GM12878 (cell line): Measurements from ENCODE around the gene RPL27A. TPM values are rescaled to one million over a fixed set of nuclear protein-coding genes. Genes with fewer than 3 reads are reported as not detected.

Experiments
- ATAC-seq: fragments of 200-7000 bp; cut with Tn5 transposase; 3 replicates; pipeline ENCODE4 v1.9.1; 2020; ENCODE audit warnings: mild to moderate bottlenecking, moderate library complexity
- BruUV-seq: library from RNA; stranded (reverse); fragments of 400-500 nt; replicated peaks from 2 replicates; lab custom pipeline; 2021; lab: Mats Ljungman, UMichigan
- CTCF ChIA-PET: fragments of 300-600 bp; sonication (Branson Sonifier 250); formaldehyde crosslinking; extraction: SDS; loops from one replicate; lab custom pipeline; 2021; ENCODE audit warnings: inconsistent platforms; lab: Yijun Ruan, JAX
- POLR2A ChIA-PET: fragments of 350-600 bp; formaldehyde crosslinking; extraction: SDS; loops from one replicate; lab custom pipeline; 2021; ENCODE audit warnings: inconsistent platforms; lab: Charles Lee
- RAD21 ChIA-PET: fragments of 300-600 bp; sonication (Branson Sonifier 250); formaldehyde crosslinking; loops from one replicate; lab custom pipeline; 2023; ENCODE audit warnings: antibody characterized with exemption; ENCODE audit not compliant: unreplicated experiment; lab: Charles Lee
- SMC1A ChIA-PET: fragments of 300-600 bp; sonication (Branson Sonifier 250); formaldehyde crosslinking; loops from one replicate; lab custom pipeline; 2023; ENCODE audit not compliant: unreplicated experiment, uncharacterized antibody; lab: Charles Lee
- DNase-seq: peaks from one replicate; pipeline ENCODE4 v3.0.0-alpha.2; 2011; ENCODE audit warnings: low read depth, low spot score
- FAIRE-seq: peaks from 3 replicates; lab custom pipeline; 2011; peaks lifted over from hg19 to GRCh38; lab: Jason Lieb, UNC
- H2AFZ ChIP-seq: 2 replicates; pipeline ENCODE4 v1.6.0; 2011; ENCODE audit warnings: low read depth, low read length, control low read depth; ENCODE audit not compliant: control insufficient read depth
- H3K27ac ChIP-seq: 2 replicates; pipeline ENCODE4 v1.5.1; 2011; ENCODE audit warnings: control low read depth; ENCODE audit not compliant: control insufficient read depth, insufficient read depth
- H3K27me3 ChIP-seq, 2 experiments: replicated peaks in 1 of 2; 2 replicates each; pipeline versions ENCODE4 v1.6.0 to v1.6.1; 2011; ENCODE audit warnings: low read length in 1 of 2; ENCODE audit not compliant: control insufficient read depth in 2 of 2, insufficient read depth in 2 of 2
- H3K36me3 ChIP-seq, 2 experiments: 2 replicates each; pipeline ENCODE4 v1.5.1; 2011; ENCODE audit warnings: low read length in 1 of 2; ENCODE audit not compliant: control insufficient read depth in 2 of 2, insufficient read depth in 2 of 2
- H3K4me1 ChIP-seq: 2 replicates; pipeline ENCODE4 v1.6.1; 2011; ENCODE audit warnings: mild to moderate bottlenecking, low read length, moderate library complexity, mixed read lengths; ENCODE audit not compliant: control insufficient read depth, insufficient read depth
- H3K4me2 ChIP-seq: 2 replicates; pipeline ENCODE4 v1.6.0; 2011; ENCODE audit warnings: control low read depth; ENCODE audit not compliant: control insufficient read depth, insufficient read depth
- H3K4me3 ChIP-seq: fragments of 200-600 bp; sonication (generic); 2 replicates; pipeline ENCODE4 v1.5.1; 2016
- H3K79me2 ChIP-seq: 2 replicates; pipeline ENCODE4 v1.6.0; 2011; ENCODE audit warnings: low read length; ENCODE audit not compliant: control insufficient read depth, insufficient read depth
- H3K9ac ChIP-seq: 2 replicates; pipeline ENCODE4 v1.8.0; 2011; ENCODE audit warnings: low read length, control low read depth, mixed read lengths; ENCODE audit not compliant: control insufficient read depth, insufficient read depth
- H3K9me3 ChIP-seq: replicated peaks from 3 replicates; pipeline ENCODE4 v1.5.1; 2011; ENCODE audit warnings: mild to moderate bottlenecking, low read length; ENCODE audit not compliant: control insufficient read depth, insufficient read depth
- H4K20me1 ChIP-seq: 2 replicates; pipeline ENCODE4 v1.6.0; 2011; ENCODE audit not compliant: control insufficient read depth, insufficient read depth
- GABPA ChIP-seq: IDR thresholded peaks from 2 replicates; pipeline ENCODE4 v1.6.1; 2014; ENCODE audit warnings: antibody characterized with exemption, low read depth, mild to moderate bottlenecking, inconsistent platforms
- IKZF1 ChIP-seq: fragments of 450-650 bp; conservative IDR thresholded peaks from 2 replicates; pipeline ENCODE4 v1.6.1; 2017; ENCODE audit warnings: antibody characterized with exemption, mild to moderate bottlenecking
- JUNB ChIP-seq: IDR thresholded peaks from 2 replicates; pipeline ENCODE4 v1.6.1; 2016; ENCODE audit warnings: antibody characterized with exemption, mild to moderate bottlenecking
- LARP7 ChIP-seq: fragments of 450-650 bp; IDR thresholded peaks from 2 replicates; pipeline ENCODE4 v1.6.1; 2017; ENCODE audit warnings: mild to moderate bottlenecking
- MEF2B ChIP-seq: fragments of 450-650 bp; IDR thresholded peaks from 2 replicates; pipeline ENCODE4 v1.6.1; 2018; ENCODE audit warnings: mild to moderate bottlenecking, moderate library complexity; ENCODE audit not compliant: partially characterized antibody, poor library complexity, severe bottlenecking
- NR2C1 ChIP-seq: fragments of 450-650 bp; IDR thresholded peaks from 2 replicates; pipeline ENCODE4 v1.6.1; 2017; ENCODE audit warnings: antibody characterized with exemption, mild to moderate bottlenecking, moderate library complexity
- PAX5 ChIP-seq: IDR thresholded peaks from 2 replicates; pipeline ENCODE4 v1.6.1; 2011; ENCODE audit warnings: low read depth, low read length, borderline replicate concordance
- PML ChIP-seq: IDR thresholded peaks from 2 replicates; pipeline ENCODE4 v1.6.1; 2012; ENCODE audit warnings: low read length, inconsistent platforms
- SPI1 ChIP-seq: IDR thresholded peaks from 2 replicates; pipeline ENCODE4 v1.6.1; 2011; ENCODE audit warnings: low read depth, mild to moderate bottlenecking, low read length, moderate library complexity, borderline replicate concordance; ENCODE audit not compliant: insufficient read depth
- SREBF2 ChIP-seq: IDR thresholded peaks from 2 replicates; pipeline ENCODE4 v1.6.1; 2012; ENCODE audit warnings: mild to moderate bottlenecking, low read length
- ZBTB11 ChIP-seq: fragments of 450-650 bp; formaldehyde crosslinking; IDR thresholded peaks from 2 replicates; pipeline ENCODE4 v1.5.0; 2022; ENCODE audit warnings: mild to moderate bottlenecking, missing genetic modification characterization
- WGBS: methylation state at CpG from one replicate; pipeline ENCODE4 v1.1.6; 2016; ENCODE audit warnings: low lambda C conversion rate; ENCODE audit not compliant: insufficient replicate concordance, insufficient coverage; ENCODE audit errors: missing lambda C conversion rate; 5-methylcytosine and 5-hydroxymethylcytosine counted together
- in situ Hi-C: fragments of 300-500 bp; cut with MboI; formaldehyde crosslinking; loops from 9 replicates; pipeline ENCODE4 v1.14.3; 2018; ENCODE audit warnings: mixed read lengths
- intact Hi-C: fragments of 100-400 bp; cut with micrococcal nuclease; formaldehyde crosslinking; loops from one replicate; pipeline ENCODE4 v1.14.2; 2022; ENCODE audit not compliant: unreplicated experiment
- polyA plus RNA-seq, 11 experiments: library from polyadenylated mRNA; depleted of rRNA in 4 of 11; unstranded in 6 of 11; stranded (reverse) in 5 of 11; fragments of >200 nt; fragmentation: Nextera tagmentation in 4 of 11; fragmentation: Illumina TruSeq in 1 of 11; extraction: Ambion mirVana in 4 of 11; extraction: Trizol in 1 of 11; gene quantifications; 1 replicate in 1 of 11; 2 replicates in 10 of 11; pipeline versions ENCODE4 v1.2.1 to v1.2.3, GENCODE V29; 2011 to 2016; ENCODE audit warnings: inconsistent platforms in 2 of 11, missing spikeins in 2 of 11, low read depth in 1 of 11
- total RNA-seq, 4 experiments: library from RNA; depleted of rRNA in 3 of 4; stranded (reverse); fragments of >200 nt in 3 of 4; fragmentation: Illumina TruSeq in 1 of 4; extraction: Trizol in 1 of 4; gene quantifications; 2 replicates each; pipeline versions ENCODE4 v1.2.1 to v1.2.3, GENCODE V29; 2013 to 2021

The RPL27A gene
- total and polyA plus RNA-seq, 10 of the 15 experiments (the other 5 are each of a cell fraction or from before 2014, with no cell fraction given) = 978 to 4,776 (median 1,959) TPM

GRCh38 chr11:8717876-8718753 lies 35.5 kb downstream of the RPL27A start:
- DNase-seq = no peak
- no peaks in the 10 kb centered on the region for H3K9me3 ChIP-seq

More at GRCh38 chr11:8717876-8718753, 35.5 kb downstream of the RPL27A start:
- peaks cover 6% of the 10 kb centered on the region for H3K4me1 ChIP-seq
- no TSS peak for BruUV-seq
- POLR2A ChIA-PET = no interaction called here
- H3K36me3 ChIP-seq = no peaks in the 10 kb centered on the region
- TF ChIP-seq NR2C1 = no peak
- no peak for TF ChIP-seq LARP7
- TF ChIP-seq SREBF2 = no peak
- TF ChIP-seq SPI1 = peak; percentile 68; the same call in 1 of the 2 replicates
- TF ChIP-seq JUNB = no peak
- peak; percentile 38 for TF ChIP-seq MEF2B
- TF ChIP-seq IKZF1 = 0 out of 2 replicates have a peak, but pooled peaks have one; percentile 3
- no peak for TF ChIP-seq ZBTB11 (CRISPR knock-in tag)
- TF ChIP-seq GABPA = peak; percentile 20; the same call in 1 of the 2 replicates
- no peak for TF ChIP-seq PAX5
- no peak for TF ChIP-seq PML
- TF ChIP-seq, all 136 proteins: peak for 4
- peak overlapping the region; percentile 75 for H2AFZ ChIP-seq
- ATAC-seq (peak; percentile 82), FAIRE-seq (peak; percentile 83)
- RAD21 ChIA-PET = no interaction called here
- H3K4me2 ChIP-seq = no peak overlapping the region
- CTCF ChIA-PET = no interaction called here
- no peaks in the 10 kb centered on the region for H4K20me1 ChIP-seq
- H3K27ac ChIP-seq = no peak overlapping the region
- no peak overlapping the region for H3K9ac ChIP-seq
- H3K4me3 ChIP-seq = no peak overlapping the region
- in situ Hi-C loops (no loop called here), intact Hi-C loops (no loop called here)
- 18% methylated on average over 11 of the region's 11 CpGs for WGBS
- SMC1A ChIA-PET = no interaction called here
- no peaks in the 10 kb centered on the region for H3K79me2 ChIP-seq
- H3K27me3 ChIP-seq = no peaks in the 10 kb centered on the region
